Measurements from ENCODE around the gene SNCA. TPM values are rescaled to one million over a fixed set of nuclear protein-coding genes. Genes with fewer than 3 reads are reported as not detected.

The SNCA gene
- total RNA-seq, 1 experiment from 2014 or later, result 2.9 TPM

DNA sequence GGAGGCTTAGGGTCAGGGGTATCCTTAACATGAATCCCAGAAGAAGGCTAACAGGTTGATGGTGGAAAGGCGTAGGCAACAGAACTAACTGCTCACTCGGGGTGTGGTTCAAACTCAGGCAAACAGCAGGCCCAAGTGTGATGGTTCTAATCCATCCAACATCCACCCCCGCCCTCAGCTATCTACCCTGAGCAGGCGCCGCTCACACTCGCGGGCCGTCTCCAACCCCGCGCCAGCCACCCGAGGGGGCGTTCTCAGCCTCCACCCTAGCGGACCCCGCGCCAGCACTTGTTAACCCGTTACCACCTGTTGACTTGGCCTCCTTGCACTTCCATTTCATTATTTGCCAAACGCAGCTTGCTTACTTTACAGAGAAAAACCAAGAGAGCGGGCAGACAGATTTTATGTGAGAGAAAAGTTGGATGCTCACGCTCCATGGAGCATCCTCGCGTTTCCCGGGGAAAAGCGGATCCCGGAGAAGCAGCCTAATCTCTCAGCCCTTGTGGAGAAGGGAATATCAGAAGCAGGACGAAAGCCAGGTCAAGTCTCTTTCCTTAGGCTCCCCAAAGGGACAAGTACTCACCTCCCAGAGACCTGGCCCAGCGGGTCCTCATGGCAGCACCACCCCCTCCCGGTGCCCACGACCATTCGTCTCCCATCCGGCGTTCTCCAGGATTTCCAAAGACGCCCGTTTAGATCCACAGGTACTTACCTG lies 773 bp downstream of the SNCA start:
- peak; percentile 51 for DNase-seq

DNA sequence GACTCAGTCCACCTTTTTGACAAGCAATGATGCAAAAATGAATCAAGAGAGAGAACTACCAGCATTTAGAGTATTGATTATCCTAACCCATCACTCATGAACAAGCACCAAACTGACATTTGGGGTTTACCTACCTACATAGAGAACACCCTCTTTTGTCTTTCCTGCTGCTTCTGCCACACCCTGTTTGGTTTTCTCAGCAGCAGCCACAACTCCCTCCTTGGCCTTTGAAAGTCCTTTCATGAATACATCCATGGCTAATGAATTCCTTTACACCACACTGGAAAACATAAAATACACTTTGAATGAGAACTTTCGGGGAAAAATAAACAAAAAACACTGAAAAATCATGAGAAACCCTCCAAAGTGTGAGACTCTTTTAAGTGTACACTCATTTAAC lies 1.5 kb downstream of the SNCA start:
- peaks cover 25% of the 10 kb centered on the region for H3K27me3 ChIP-seq (ENCODE audit: control insufficient read depth, insufficient read depth, low read length)
- H3K36me3 ChIP-seq (replicated peaks; ENCODE audit: control insufficient read depth, insufficient read depth, low read length), result no peaks in the 10 kb centered on the region
- peak; percentile 5 for DNase-seq
- no peak overlapping the region for H3K4me3 ChIP-seq (ENCODE audit: insufficient read depth, low read depth, low read length)

More for the DNA sequence above, 773 bp downstream of the SNCA start:
- H3K27me3 ChIP-seq (ENCODE audit: control insufficient read depth, insufficient read depth, low read length), result peaks cover 27% of the 10 kb centered on the region
- peak overlapping the region; percentile 77 for H3K4me3 ChIP-seq (ENCODE audit: insufficient read depth, low read depth, low read length)
- H3K36me3 ChIP-seq (replicated peaks; ENCODE audit: control insufficient read depth, insufficient read depth, low read length), result no peaks in the 10 kb centered on the region

DNA sequence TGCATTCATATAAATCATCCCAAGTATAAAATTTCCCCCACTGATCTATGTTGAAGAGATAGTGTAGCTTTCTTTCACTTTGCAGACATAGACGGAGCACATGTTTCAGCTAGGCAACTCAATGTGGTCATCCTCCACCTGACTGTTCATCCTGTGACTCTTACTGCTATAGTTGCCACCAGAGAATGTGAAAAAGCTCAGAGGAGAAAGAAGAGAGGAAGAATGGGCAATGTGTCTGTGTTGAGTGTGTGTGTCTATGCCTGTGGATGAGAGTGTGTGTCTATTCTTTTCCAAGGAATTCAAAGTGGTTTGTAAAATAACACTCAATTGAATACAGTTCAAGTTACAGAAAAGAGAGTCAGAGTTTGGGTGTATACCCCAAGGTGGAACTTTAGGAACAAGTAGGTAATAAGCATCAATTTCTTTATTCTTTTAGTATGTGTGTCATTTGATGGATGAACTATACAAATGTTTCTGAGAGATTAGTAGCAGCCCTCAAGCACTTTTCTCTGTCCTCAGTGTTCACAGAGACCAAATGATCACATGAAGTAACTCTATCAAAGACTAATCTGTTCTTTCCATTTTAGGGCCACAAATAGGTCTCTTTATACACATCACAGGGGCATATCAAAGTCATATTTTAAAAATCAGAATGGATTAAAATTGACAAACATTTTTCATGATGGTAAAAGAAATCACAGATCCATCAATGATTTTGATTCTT lies 2.3 kb downstream of the SNCA start:
- peaks cover 24% of the 10 kb centered on the region for H3K27me3 ChIP-seq (ENCODE audit: control insufficient read depth, insufficient read depth, low read length)
- no peak for DNase-seq

GRCh38 chr4:89829470-89830138 lies 7.4 kb downstream of the SNCA start:
- no peak overlapping the region for H3K4me3 ChIP-seq (ENCODE audit: insufficient read depth, low read depth, low read length)
- no peaks in the 10 kb centered on the region for H3K36me3 ChIP-seq (replicated peaks; ENCODE audit: control insufficient read depth, insufficient read depth, low read length)
- peaks cover 2% of the 10 kb centered on the region; the same call in 1 of the 2 replicates for H3K27me3 ChIP-seq (ENCODE audit: control insufficient read depth, insufficient read depth, low read length)
- no peak for DNase-seq

More for the DNA sequence above, 2.3 kb downstream of the SNCA start:
- Histone ChIP-seq H3K4me3 (ENCODE audit: insufficient read depth, low read depth, low read length) (no peak overlapping the region), H3K36me3 (replicated peaks; ENCODE audit: control insufficient read depth, insufficient read depth, low read length) (no peaks in the 10 kb centered on the region)

- no peak overlapping the region for H3K4me3 ChIP-seq (ENCODE audit: insufficient read depth, low read depth, low read length)
- DNase-seq, result no peak
- no peaks in the 10 kb centered on the region for H3K36me3 ChIP-seq (replicated peaks; ENCODE audit: control insufficient read depth, insufficient read depth, low read length)
- H3K27me3 ChIP-seq (ENCODE audit: control insufficient read depth, insufficient read depth, low read length), result no peaks in the 10 kb centered on the region
Measured at GRCh38 chr4:89823416-89823815, 13.5 kb downstream of the SNCA start.

DNA sequence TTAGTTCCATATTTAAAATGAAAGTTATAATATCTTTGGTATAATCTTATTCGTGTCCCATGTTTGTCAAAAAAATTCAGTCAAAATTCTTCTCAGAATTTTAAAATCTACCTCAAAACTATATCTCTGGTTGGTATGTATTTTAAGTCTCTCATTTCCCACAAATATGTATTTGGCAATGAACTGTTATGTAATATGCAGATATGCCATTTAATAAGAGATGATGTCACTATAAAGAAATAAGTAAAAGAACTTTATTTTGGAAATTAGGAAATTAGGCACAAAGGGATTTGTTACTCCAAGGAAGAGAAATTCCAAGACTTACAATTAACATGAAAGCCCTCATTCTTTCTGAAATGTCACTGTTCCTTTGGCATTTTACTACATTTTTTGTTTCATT lies 15.3 kb downstream of the SNCA start:
- no peaks in the 10 kb centered on the region for H3K27me3 ChIP-seq (ENCODE audit: control insufficient read depth, insufficient read depth, low read length)
- no peak for DNase-seq
- H3K4me3 ChIP-seq (ENCODE audit: insufficient read depth, low read depth, low read length), result no peak overlapping the region
- H3K36me3 ChIP-seq (replicated peaks; ENCODE audit: control insufficient read depth, insufficient read depth, low read length), result no peaks in the 10 kb centered on the region

- Histone ChIP-seq H3K27me3 (ENCODE audit: control insufficient read depth, insufficient read depth, low read length) (no peaks in the 10 kb centered on the region), H3K4me3 (ENCODE audit: insufficient read depth, low read depth, low read length) (no peak overlapping the region), H3K36me3 (replicated peaks; ENCODE audit: control insufficient read depth, insufficient read depth, low read length) (no peaks in the 10 kb centered on the region)
- no peak for DNase-seq
Measured at GRCh38 chr4:89820010-89820409, 17.0 kb downstream of the SNCA start.

DNA sequence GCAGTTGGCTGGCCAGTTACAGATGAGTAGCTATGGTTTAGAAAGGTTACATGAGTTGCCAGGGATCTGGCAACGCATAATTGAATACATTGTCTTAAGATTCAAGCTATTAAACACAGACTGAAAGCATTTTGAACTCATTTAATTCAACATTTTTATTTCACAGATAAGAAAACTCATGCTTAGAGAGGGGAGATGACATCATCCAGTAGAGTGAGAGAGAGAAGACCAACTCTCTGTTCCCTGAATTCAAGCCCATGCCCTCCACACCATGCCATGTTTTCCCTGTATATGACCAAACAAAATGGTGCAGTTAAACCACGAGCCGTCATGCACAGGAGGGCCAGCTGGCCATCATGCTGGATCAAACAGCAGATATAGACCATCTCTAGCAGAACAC lies 22.6 kb downstream of the SNCA start:
- H3K4me3 ChIP-seq (ENCODE audit: insufficient read depth, low read depth, low read length), result no peak overlapping the region

GRCh38 chr4:89813197-89813596 lies 23.8 kb downstream of the SNCA start:
- DNase-seq, result no peak
- Histone ChIP-seq H3K4me3 (ENCODE audit: insufficient read depth, low read depth, low read length) (no peak overlapping the region), H3K27me3 (ENCODE audit: control insufficient read depth, insufficient read depth, low read length) (no peaks in the 10 kb centered on the region), H3K36me3 (replicated peaks; ENCODE audit: control insufficient read depth, insufficient read depth, low read length) (no peaks in the 10 kb centered on the region)

More for the DNA sequence above, 22.6 kb downstream of the SNCA start:
- Histone ChIP-seq H3K36me3 (replicated peaks; ENCODE audit: control insufficient read depth, insufficient read depth, low read length) (no peaks in the 10 kb centered on the region), H3K27me3 (ENCODE audit: control insufficient read depth, insufficient read depth, low read length) (no peaks in the 10 kb centered on the region)
- no peak for DNase-seq

DNA sequence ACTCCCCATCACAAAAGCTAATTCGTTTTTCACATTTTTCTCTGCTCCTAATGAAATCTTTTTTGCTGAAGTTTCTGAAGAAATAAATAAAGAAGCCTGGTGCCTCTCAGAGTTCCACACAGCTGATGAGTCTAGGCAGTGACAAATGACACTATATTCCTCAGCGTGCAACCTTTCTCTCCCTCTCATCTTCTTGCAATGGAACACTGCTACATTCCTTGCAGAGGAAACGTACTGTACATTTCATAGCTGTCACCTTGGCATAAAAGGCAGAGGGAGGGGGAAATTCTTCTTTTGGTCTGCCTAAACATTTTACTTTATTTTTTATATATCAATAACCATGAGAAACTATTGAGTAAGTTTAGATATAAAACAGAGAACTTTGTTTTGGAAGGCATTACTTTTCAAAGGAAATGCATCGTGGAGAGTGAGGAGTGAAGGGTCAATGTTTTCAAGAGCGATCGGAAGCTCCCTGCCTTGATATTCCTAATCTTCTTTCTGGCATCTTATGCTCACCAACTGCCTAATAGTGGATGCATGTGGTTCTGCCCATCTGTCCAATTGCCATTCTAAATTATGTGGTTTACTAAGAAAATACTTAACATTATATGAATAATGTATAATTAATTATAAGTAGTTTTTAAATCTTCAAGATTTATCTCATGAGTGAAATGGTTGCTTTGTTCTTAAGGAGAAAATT lies 29.4 kb downstream of the SNCA start:
- no peak overlapping the region for H3K4me3 ChIP-seq (ENCODE audit: insufficient read depth, low read depth, low read length)

DNA sequence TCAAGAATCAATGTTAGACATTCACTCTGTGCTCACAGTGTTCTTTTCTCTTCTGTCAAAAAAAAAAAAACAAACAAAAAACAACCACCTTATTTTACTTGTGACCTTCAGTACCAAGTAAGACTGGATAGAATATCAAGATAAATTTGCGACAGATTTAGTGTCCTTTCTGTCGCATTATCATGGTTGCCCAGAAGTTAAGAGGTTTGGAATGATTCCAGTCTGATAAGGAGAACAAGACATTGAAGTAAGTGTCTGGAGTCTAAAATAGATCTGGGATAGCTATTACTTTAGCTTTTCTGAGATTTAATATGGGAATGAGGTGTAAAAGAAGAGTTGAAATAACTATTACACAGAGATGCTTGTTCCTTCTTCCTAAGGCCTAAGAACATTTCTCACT lies 31.7 kb downstream of the SNCA start:
- no peak overlapping the region for H3K4me3 ChIP-seq (ENCODE audit: insufficient read depth, low read depth, low read length)
- DNase-seq, result no peak
- H3K27me3 ChIP-seq (ENCODE audit: control insufficient read depth, insufficient read depth, low read length), result no peaks in the 10 kb centered on the region
- H3K36me3 ChIP-seq (replicated peaks; ENCODE audit: control insufficient read depth, insufficient read depth, low read length), result no peaks in the 10 kb centered on the region

More for the DNA sequence above, 29.4 kb downstream of the SNCA start:
- DNase-seq, result no peak
- Histone ChIP-seq H3K36me3 (replicated peaks; ENCODE audit: control insufficient read depth, insufficient read depth, low read length) (no peaks in the 10 kb centered on the region), H3K27me3 (ENCODE audit: control insufficient read depth, insufficient read depth, low read length) (no peaks in the 10 kb centered on the region)

- DNase-seq, result no peak
- no peaks in the 10 kb centered on the region for H3K36me3 ChIP-seq (replicated peaks; ENCODE audit: control insufficient read depth, insufficient read depth, low read length)
- H3K27me3 ChIP-seq (ENCODE audit: control insufficient read depth, insufficient read depth, low read length), result no peaks in the 10 kb centered on the region
Measured at GRCh38 chr4:89803915-89804314, 33.0 kb downstream of the SNCA start.

DNA sequence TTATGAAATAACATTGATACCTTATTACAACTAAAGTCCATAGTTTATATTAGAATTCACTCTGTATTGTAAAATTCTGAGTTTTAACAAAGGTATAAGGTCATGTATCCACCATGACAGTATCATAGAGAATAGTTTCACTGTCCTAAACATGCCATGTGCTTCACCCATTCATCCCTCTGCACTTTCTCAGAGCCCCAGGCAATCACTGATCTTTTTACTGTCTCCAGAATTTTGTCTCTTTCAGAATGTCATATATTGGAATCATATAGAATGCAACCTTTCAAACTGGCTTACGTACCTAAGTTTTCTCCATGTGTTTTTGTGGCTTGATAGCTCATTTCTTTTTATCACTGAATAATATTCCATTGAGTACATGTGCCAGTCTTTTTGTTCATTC lies 33.9 kb downstream of the SNCA start:
- no peaks in the 10 kb centered on the region for H3K36me3 ChIP-seq (replicated peaks; ENCODE audit: control insufficient read depth, insufficient read depth, low read length)
- H3K27me3 ChIP-seq (ENCODE audit: control insufficient read depth, insufficient read depth, low read length), result no peaks in the 10 kb centered on the region
- H3K4me3 ChIP-seq (ENCODE audit: insufficient read depth, low read depth, low read length), result no peak overlapping the region
- DNase-seq, result no peak

More at GRCh38 chr4:89803915-89804314, 33.0 kb downstream of the SNCA start:
- no peak overlapping the region for H3K4me3 ChIP-seq (ENCODE audit: insufficient read depth, low read depth, low read length)

- no peak for DNase-seq
- H3K4me3 ChIP-seq (ENCODE audit: insufficient read depth, low read depth, low read length), result no peak overlapping the region
Measured at GRCh38 chr4:89800527-89801103, 36.3 kb downstream of the SNCA start.

More at GRCh38 chr4:89800527-89801103, 36.3 kb downstream of the SNCA start:
- no peaks in the 10 kb centered on the region for H3K27me3 ChIP-seq (ENCODE audit: control insufficient read depth, insufficient read depth, low read length)
- no peaks in the 10 kb centered on the region for H3K36me3 ChIP-seq (replicated peaks; ENCODE audit: control insufficient read depth, insufficient read depth, low read length)
